ENCODE data around the gene PIP5K1B.

PIP5K1B gene

DNA sequence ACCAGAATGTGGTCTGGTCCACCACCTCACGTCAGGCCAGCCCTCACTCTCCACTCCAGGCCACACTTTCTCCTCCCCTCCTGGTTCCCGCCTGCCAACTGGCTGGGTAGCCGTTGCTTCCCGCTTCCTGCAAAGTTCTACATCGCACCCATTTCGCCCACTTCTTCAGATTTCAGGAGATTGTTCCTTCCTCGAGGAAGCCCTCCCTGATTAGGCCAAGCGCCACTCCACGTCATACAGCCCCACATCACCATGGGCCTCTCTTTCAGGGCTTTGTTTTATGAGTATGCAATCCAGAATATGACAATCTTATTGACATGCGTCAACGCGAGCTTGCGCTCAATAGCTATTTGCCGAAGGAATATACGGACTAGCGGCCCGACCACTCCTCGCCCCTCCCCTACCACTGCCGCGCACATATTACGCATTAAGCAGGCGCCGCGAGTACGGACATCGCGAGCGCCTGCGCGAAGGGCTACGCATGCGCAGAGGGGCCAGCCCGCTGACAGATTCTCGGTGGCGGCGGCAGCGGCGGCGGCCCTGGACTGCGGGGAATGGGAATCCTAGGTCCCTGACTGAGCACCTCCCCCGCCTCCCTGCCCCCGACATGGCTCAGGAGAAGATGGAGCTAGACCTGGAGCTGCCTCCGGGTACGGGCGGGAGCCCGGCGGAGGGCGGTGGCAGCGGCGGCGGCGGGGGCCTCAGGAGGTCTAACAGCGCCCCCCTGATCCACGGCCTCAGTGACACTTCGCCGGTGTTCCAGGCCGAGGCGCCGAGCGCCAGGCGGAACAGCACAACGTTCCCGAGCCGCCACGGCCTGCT, 74.7 kb downstream of the PIP5K1B start:
- DNase-seq (ENCODE audit: insufficient read length) (peak; percentile 58), FAIRE-seq (peak; percentile 96)
- TF ChIP-seq POLR2A (IDR thresholded peaks at IDR 0.05; ENCODE audit: low read depth, low read length) (peak; percentile 80), TAF1 (IDR thresholded peaks at IDR 0.05; ENCODE audit: borderline replicate concordance, low read depth, low read length) (peak; percentile 8; the same call in 1 of the 2 replicates), POLR2AphosphoS5 (IDR thresholded peaks at IDR 0.05; ENCODE audit: low read depth, low read length) (peak; percentile 78; the same call in 1 of the 2 replicates)

DNA sequence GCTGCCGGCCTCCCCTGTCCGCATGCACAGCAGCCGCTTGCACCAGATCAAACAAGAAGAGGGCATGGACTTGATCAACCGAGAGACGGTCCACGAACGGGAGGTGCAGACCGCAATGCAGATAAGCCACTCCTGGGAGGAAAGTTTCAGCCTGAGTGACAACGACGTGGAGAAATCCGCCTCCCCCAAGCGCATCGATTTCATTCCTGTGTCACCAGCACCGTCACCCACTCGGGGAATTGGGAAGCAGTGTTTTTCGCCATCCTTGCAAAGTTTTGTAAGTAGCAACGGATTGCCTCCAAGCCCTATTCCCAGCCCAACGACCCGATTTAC, 75.3 kb downstream of the PIP5K1B start:
- FAIRE-seq (no peak), DNase-seq (ENCODE audit: insufficient read length) (no peak)
- TF ChIP-seq TAF1 (IDR thresholded peaks at IDR 0.05; ENCODE audit: borderline replicate concordance, low read depth, low read length) (no peak), POLR2AphosphoS5 (IDR thresholded peaks at IDR 0.05; ENCODE audit: low read depth, low read length) (no peak), POLR2A (IDR thresholded peaks at IDR 0.05; ENCODE audit: low read depth, low read length) (no peak)

DNA sequence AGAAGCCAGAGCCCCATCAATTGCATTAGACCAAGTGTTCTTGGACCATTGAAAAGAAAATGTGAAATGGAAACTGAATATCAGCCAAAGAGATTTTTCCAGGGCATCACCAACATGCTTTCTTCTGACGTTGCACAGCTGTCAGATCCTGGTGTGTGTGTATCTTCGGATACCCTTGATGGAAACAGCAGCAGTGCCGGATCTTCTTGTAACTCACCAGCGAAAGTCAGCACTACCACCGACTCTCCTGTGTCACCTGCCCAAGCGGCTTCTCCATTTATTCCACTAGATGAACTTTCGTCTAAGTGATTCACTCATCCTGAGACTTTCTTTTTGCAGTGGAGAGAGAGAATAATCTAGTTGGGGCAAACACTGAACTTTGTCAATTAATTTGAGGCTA, 75.7 kb downstream of the PIP5K1B start:
- no peak for TF ChIP-seq POLR2A (IDR thresholded peaks at IDR 0.05; ENCODE audit: low read depth, low read length)
- TF ChIP-seq TAF1 (IDR thresholded peaks at IDR 0.05; ENCODE audit: borderline replicate concordance, low read depth, low read length) = no peak
- no peak for TF ChIP-seq POLR2AphosphoS5 (IDR thresholded peaks at IDR 0.05; ENCODE audit: low read depth, low read length)
- no peak for DNase-seq (ENCODE audit: insufficient read length)
- FAIRE-seq = peak; percentile 17

DNA sequence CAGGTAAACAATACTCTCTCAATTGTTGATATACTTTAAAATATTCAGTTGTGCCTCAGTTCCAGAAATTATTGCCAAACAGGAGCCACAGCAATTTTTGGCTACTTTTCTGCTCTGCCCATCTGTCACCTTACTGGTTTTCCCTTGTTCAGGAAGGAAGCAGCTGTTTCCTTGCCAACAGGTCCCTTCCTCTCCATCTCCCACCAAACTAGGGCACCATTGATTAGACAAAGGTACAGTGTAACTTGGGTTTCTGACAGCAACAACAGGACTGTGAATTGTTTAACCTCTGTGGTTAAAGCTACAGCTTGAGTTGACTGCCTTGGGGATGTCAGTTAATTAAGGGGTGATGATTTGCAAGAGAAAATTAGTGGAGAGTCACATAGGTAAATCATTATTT, 76.9 kb downstream of the PIP5K1B start:
- FAIRE-seq = no peak
- TF ChIP-seq TAF1 (IDR thresholded peaks at IDR 0.05; ENCODE audit: borderline replicate concordance, low read depth, low read length) = no peak
- no peak for TF ChIP-seq POLR2A (IDR thresholded peaks at IDR 0.05; ENCODE audit: low read depth, low read length)
- TF ChIP-seq POLR2AphosphoS5 (IDR thresholded peaks at IDR 0.05; ENCODE audit: low read depth, low read length) = no peak
- no peak for DNase-seq (ENCODE audit: insufficient read length)

DNA sequence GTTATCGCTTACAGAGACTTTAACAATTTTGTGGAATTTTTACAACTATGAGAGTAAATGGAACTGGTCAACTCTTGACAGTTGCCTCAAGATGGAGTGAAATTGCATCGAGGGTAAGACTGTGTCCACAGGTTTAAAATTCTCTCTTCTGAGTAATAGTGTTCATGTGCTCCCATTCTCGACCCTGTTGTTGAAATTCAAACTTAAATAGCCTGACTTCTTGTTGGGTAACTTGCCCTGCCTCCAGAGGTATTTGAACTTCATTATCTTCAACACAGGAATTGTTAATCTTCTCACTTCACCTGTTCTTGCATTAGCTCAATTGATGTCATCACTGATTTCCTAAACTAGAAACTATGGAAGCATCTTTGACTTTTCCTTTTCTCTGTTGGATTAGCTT, 77.5 kb downstream of the PIP5K1B start:
- TF ChIP-seq POLR2A (IDR thresholded peaks at IDR 0.05; ENCODE audit: low read depth, low read length) (no peak), TAF1 (IDR thresholded peaks at IDR 0.05; ENCODE audit: borderline replicate concordance, low read depth, low read length) (no peak), POLR2AphosphoS5 (IDR thresholded peaks at IDR 0.05; ENCODE audit: low read depth, low read length) (no peak)
- FAIRE-seq (no peak), DNase-seq (ENCODE audit: insufficient read length) (no peak)

DNA sequence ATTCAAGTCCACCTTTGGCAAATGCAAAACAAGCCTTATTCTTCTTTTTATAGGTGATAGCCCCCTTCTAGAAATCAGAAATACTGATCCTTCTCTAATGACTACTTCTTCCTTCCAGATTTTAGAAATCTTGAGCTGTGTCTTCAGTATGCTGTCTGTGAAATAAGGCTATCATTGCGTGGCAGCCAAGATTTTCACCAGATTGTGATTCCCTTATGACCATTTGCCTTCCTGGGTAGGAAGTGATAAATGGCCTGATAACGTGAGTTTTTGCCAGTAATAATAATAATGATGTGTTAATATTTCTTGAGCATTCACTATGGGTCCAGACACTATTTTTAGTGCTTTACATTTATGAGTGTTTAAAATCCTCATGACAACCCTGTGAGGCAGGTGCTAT, 80.9 kb downstream of the PIP5K1B start:
- no peak for FAIRE-seq
- no peak for DNase-seq (ENCODE audit: insufficient read length)
- no peak for TF ChIP-seq POLR2AphosphoS5 (IDR thresholded peaks at IDR 0.05; ENCODE audit: low read depth, low read length)
- no peak for TF ChIP-seq POLR2A (IDR thresholded peaks at IDR 0.05; ENCODE audit: low read depth, low read length)
- TF ChIP-seq TAF1 (IDR thresholded peaks at IDR 0.05; ENCODE audit: borderline replicate concordance, low read depth, low read length) = no peak

DNA sequence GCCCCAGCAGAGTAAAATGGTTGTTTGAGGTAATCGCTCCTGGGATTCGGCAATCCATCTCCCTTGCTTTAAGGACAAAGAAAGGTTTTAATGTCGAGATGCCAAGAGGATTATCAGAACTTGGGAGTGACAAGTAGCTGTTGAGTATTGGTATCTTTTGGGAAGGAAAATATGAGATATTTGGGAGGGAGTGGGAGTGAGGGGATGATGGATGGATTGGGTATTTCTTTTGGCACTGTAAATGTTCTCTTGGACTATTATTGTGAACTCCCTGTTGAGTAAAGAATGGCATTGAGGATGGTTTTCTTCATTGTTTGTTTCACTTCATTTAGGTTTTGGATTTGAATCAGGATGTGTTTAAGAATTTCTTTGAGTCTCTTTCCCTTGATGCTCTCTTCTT, 86.1 kb downstream of the PIP5K1B start:
- TF ChIP-seq TAF1 (IDR thresholded peaks at IDR 0.05; ENCODE audit: borderline replicate concordance, low read depth, low read length) (no peak), POLR2AphosphoS5 (IDR thresholded peaks at IDR 0.05; ENCODE audit: low read depth, low read length) (no peak), POLR2A (IDR thresholded peaks at IDR 0.05; ENCODE audit: low read depth, low read length) (no peak)
- DNase-seq (ENCODE audit: insufficient read length) (no peak), FAIRE-seq (no peak)

DNA sequence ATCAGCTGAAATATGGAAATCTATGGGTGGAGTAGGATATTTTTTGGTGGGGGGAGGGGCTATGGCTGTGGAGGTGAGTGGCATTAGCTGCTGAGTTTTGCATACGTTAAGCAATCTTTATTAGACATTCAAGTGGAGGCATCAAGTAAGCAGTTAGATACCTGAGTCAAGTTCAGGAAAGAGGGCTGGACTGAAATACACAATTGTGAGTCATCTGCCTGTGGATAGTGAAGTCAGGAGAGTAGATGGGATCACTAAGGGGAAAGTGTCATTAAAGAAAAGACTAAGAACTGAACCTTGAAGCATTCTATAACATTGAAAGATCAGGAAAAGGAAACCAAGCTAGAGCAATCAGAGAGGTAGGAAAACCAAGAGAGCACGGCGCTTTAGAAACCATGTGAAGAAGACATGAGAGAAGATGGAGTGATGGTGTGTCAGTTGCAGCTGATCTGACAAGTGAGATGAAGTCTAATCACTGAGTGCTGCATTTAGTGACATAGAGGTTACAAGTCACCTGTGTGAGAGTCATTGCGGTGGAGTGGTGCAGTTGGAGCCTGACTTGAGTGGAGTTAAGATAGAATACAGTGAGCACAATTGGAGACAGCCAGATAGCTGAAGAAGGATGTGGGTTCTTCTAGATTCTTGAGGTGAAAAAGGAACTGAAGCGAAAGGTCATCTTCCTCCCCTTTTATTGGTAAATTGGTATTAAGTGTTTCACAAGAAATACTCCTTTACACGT, 88.7 kb downstream of the PIP5K1B start:
- no peak for DNase-seq (ENCODE audit: insufficient read length)
- TF ChIP-seq POLR2AphosphoS5 (IDR thresholded peaks at IDR 0.05; ENCODE audit: low read depth, low read length) = no peak
- no peak for TF ChIP-seq POLR2A (IDR thresholded peaks at IDR 0.05; ENCODE audit: low read depth, low read length)
- no peak for TF ChIP-seq TAF1 (IDR thresholded peaks at IDR 0.05; ENCODE audit: borderline replicate concordance, low read depth, low read length)
- peak; percentile 83 for FAIRE-seq

DNA sequence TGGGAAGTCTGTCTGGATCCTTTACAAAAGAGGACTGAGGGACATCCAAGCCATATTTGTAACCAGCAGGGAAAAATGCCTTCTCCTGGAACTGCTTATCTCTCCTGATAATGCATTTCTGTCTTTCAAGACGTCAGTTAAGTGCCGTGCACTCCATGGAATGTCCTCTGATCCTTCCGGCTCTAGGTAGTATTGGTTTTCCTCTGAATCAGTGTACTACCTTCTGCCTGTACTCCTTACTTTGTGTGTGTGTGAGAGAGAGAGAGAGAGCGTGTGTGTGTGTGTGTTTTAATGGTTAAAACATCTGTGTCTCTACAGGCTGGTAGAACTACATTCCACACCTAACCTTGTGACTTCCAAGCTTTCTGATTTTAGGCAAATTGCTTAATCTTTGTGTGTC, 89.9 kb downstream of the PIP5K1B start:
- FAIRE-seq = no peak
- TF ChIP-seq POLR2AphosphoS5 (IDR thresholded peaks at IDR 0.05; ENCODE audit: low read depth, low read length) (no peak), POLR2A (IDR thresholded peaks at IDR 0.05; ENCODE audit: low read depth, low read length) (no peak), TAF1 (IDR thresholded peaks at IDR 0.05; ENCODE audit: borderline replicate concordance, low read depth, low read length) (no peak)
- DNase-seq (ENCODE audit: insufficient read length) = no peak

DNA sequence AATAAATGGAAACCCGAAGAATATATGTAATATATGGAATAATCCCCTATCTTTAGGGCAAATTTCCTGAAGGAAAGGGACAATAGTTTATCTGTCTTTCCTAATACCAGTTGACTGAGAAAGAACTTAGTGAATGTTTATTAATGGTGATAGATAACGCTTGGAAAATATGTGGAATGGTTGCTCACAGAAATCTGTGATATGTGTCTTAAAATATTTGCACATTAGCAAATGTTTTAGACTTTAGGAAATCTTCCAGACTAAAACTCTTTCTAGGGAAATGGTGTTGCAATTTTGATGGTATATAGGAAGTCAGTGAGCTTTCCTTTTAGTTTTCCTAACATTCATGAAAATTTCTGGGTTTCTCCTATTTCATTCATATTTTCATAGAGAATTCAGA, 90.4 kb downstream of the PIP5K1B start:
- no peak for FAIRE-seq
- TF ChIP-seq POLR2A (IDR thresholded peaks at IDR 0.05; ENCODE audit: low read depth, low read length) (no peak), POLR2AphosphoS5 (IDR thresholded peaks at IDR 0.05; ENCODE audit: low read depth, low read length) (no peak), TAF1 (IDR thresholded peaks at IDR 0.05; ENCODE audit: borderline replicate concordance, low read depth, low read length) (no peak)
- no peak for DNase-seq (ENCODE audit: insufficient read length)

DNA sequence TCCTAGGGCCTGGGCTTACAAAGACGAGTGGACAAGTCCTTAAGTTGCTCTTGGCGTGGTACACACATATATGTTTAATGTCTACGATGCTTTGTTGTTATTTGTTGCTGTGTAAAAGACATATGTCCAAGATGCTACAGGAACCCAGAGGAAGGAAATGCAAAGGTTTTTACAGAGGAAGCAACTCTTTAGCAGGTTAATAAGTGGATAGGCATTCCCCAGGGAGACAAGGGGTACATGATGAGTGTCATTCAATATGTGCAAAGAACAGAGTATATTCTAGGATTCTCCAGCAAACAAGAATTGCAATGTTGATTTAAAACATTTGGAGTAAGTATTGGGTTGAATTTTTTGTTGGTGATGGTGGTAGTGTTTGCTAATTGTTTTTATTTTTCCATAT, 92.1 kb downstream of the PIP5K1B start:
- TF ChIP-seq TAF1 (IDR thresholded peaks at IDR 0.05; ENCODE audit: borderline replicate concordance, low read depth, low read length) (no peak), POLR2AphosphoS5 (IDR thresholded peaks at IDR 0.05; ENCODE audit: low read depth, low read length) (no peak), POLR2A (IDR thresholded peaks at IDR 0.05; ENCODE audit: low read depth, low read length) (no peak)
- DNase-seq (ENCODE audit: insufficient read length) = no peak
- peak; percentile 30 for FAIRE-seq

DNA sequence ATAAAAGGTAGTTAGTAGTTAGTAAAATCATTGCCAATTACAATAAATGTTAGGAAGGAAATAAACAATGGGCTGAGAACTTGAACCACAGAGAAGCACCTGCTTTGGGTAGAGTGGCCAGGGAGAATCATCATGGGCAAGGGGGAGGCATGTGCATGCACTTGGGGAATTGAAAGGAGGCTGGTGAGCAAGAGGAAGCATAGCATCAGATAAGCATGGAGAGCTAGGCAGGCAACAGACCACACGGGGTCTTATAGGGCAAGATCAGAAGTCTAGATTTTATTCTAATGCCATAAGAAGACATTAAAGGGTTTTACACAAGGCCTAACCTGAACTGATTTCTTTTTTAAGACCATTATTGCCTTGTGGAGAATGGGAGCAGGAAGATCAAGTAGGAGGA, 93.4 kb downstream of the PIP5K1B start:
- DNase-seq (ENCODE audit: insufficient read length) = no peak
- no peak for TF ChIP-seq TAF1 (IDR thresholded peaks at IDR 0.05; ENCODE audit: borderline replicate concordance, low read depth, low read length)
- no peak for TF ChIP-seq POLR2A (IDR thresholded peaks at IDR 0.05; ENCODE audit: low read depth, low read length)
- no peak for TF ChIP-seq POLR2AphosphoS5 (IDR thresholded peaks at IDR 0.05; ENCODE audit: low read depth, low read length)
- FAIRE-seq = peak; percentile 38
